PFSK-1 (cell line): Measurements from ENCODE around the gene LOC128125822.

Experiments used
- FOXP2 ChIP-seq: optimal IDR thresholded peaks from 2 replicates; pipeline ENCODE3; 2011; ENCODE audit warnings: borderline replicate concordance, control low read depth, inconsistent platforms; ENCODE audit not compliant: insufficient read depth; ENCODE audit errors: extremely low read length, extremely low read depth
- POLR2AphosphoS5 ChIP-seq: IDR thresholded peaks from 2 replicates; pipeline ENCODE4 v1.6.1; 2012; ENCODE audit warnings: low read depth, mild to moderate bottlenecking, control low read depth, low read length, moderate library complexity
- REST ChIP-seq, 2 experiments: IDR thresholded peaks; 2 replicates each; pipeline versions ENCODE4 v1.6.1 to v1.8.0; 2011 to 2012; ENCODE audit warnings: low read depth in 2 of 2, low read length in 2 of 2, control low read depth in 1 of 2, inconsistent platforms in 1 of 2, mild to moderate bottlenecking in 1 of 2, moderate library complexity in 1 of 2; ENCODE audit not compliant: insufficient read depth in 1 of 2
- SIN3A ChIP-seq: IDR thresholded peaks from 2 replicates; pipeline ENCODE4 v1.6.1; 2012; ENCODE audit warnings: mild to moderate bottlenecking, low read length, moderate library complexity, borderline replicate concordance; ENCODE audit not compliant: insufficient read depth
- TAF1 ChIP-seq: IDR thresholded peaks from 2 replicates; pipeline ENCODE4 v1.6.1; 2012; ENCODE audit warnings: low read length, control low read depth, borderline replicate concordance; ENCODE audit not compliant: insufficient read depth

The LOC128125822 gene

GRCh38 chr6:63567966-63568365 lies 4.3 kb upstream of the LOC128125822 start:
- TF ChIP-seq SIN3A = no peak
- no peak for TF ChIP-seq REST (IDR thresholded peaks at IDR 0.05; ENCODE audit: insufficient read depth in 1 of 2, low read depth in 2 of 2, low read length in 2 of 2)
- TF ChIP-seq TAF1 = no peak
- TF ChIP-seq FOXP2 = no peak
- no peak for TF ChIP-seq POLR2AphosphoS5

- TF ChIP-seq REST (IDR thresholded peaks at IDR 0.05; ENCODE audit: insufficient read depth in 1 of 2, low read depth in 2 of 2, low read length in 2 of 2) (no peak), POLR2AphosphoS5 (no peak), SIN3A (no peak), FOXP2 (no peak), TAF1 (no peak)
These were observed 778 bp upstream of the LOC128125822 start for GRCh38 chr6:63571361-63572043.

- TF ChIP-seq POLR2AphosphoS5 = no peak
- TF ChIP-seq REST (IDR thresholded peaks at IDR 0.05; ENCODE audit: insufficient read depth in 1 of 2, low read depth in 2 of 2, low read length in 2 of 2) = no peak
- TF ChIP-seq FOXP2 = no peak
- no peak for TF ChIP-seq SIN3A
- TF ChIP-seq TAF1 = no peak
These were observed 431 bp downstream of the LOC128125822 start for GRCh38 chr6:63572747-63573075.

GRCh38 chr6:63573076-63573898 lies 1.0 kb downstream of the LOC128125822 start:
- no peak for TF ChIP-seq POLR2AphosphoS5
- TF ChIP-seq SIN3A = peak; percentile 32; the same call in 1 of the 2 replicates

- TF ChIP-seq SIN3A (peak; percentile 57; the same call in 1 of the 2 replicates), TAF1 (0 out of 2 replicates have a peak, but pooled peaks have one; percentile 46), REST (IDR thresholded peaks at IDR 0.05; ENCODE audit: insufficient read depth in 1 of 2, low read depth in 2 of 2, low read length in 2 of 2) (0 out of 4 replicates have a peak, but pooled peaks of 1 of the 2 experiments have one; percentile 11), FOXP2 (no peak), POLR2AphosphoS5 (no peak; the same call in 1 of the 2 replicates)
These were observed 1.7 kb downstream of the LOC128125822 start for GRCh38 chr6:63573899-63574553.
